Mammary epithelial cell (primary cell): ENCODE results near the gene CRMP1.

Source experiments
- EZH2 ChIP-seq: IDR thresholded peaks from 2 replicates; pipeline ENCODE4 v1.6.1; 2012; ENCODE audit warnings: low read length, inconsistent platforms, borderline replicate concordance
- TF ChIP-seq, protein P1 (sequence below), 2 donors: IDR thresholded peaks in 1 of 2; conservative IDR thresholded peaks in 1 of 2; 2 replicates each; pipeline ENCODE4 v1.5.1; 2011 to 2012; ENCODE audit warnings: inconsistent platforms in 2 of 2, low read length in 2 of 2, mild to moderate bottlenecking in 2 of 2, control low read depth in 1 of 2, low read depth in 1 of 2; ENCODE audit not compliant: insufficient read depth in 1 of 2; ENCODE audit errors: extremely low read depth in 1 of 2

DNA sequence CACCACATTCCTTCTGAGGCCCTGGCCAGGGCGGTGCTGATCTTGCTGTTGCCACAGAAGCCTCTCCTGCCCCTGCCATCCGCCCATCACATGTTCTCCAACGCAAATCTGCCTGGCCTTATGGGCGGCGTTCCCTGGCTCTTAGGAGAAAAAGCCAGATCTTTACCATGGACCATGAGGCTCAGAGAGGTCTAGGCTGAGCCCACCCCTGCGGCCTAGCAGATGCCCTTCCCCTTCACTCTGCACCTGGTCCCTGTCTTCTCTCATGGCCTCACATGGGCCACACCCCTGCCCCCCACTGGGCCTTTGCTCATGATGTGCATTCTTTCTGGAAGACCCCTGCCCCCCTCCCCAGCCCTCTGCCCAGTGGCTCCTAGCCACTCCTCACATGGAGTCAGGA, 78.5 kb downstream of the CRMP1 start:
- TF ChIP-seq, protein P1, sequence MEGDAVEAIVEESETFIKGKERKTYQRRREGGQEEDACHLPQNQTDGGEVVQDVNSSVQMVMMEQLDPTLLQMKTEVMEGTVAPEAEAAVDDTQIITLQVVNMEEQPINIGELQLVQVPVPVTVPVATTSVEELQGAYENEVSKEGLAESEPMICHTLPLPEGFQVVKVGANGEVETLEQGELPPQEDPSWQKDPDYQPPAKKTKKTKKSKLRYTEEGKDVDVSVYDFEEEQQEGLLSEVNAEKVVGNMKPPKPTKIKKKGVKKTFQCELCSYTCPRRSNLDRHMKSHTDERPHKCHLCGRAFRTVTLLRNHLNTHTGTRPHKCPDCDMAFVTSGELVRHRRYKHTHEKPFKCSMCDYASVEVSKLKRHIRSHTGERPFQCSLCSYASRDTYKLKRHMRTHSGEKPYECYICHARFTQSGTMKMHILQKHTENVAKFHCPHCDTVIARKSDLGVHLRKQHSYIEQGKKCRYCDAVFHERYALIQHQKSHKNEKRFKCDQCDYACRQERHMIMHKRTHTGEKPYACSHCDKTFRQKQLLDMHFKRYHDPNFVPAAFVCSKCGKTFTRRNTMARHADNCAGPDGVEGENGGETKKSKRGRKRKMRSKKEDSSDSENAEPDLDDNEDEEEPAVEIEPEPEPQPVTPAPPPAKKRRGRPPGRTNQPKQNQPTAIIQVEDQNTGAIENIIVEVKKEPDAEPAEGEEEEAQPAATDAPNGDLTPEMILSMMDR (conservative IDR thresholded peaks at IDR 0.05 in 1 of 2, IDR thresholded peaks at IDR 0.05 in 1 of 2; ENCODE audit: extremely low read depth in 1 of 2, insufficient read depth in 1 of 2, low read depth in 1 of 2, low read length in 2 of 2): no peak
- TF ChIP-seq EZH2: no peak
